ENCODE data around the gene SORBS1.

SORBS1 gene

DNA sequence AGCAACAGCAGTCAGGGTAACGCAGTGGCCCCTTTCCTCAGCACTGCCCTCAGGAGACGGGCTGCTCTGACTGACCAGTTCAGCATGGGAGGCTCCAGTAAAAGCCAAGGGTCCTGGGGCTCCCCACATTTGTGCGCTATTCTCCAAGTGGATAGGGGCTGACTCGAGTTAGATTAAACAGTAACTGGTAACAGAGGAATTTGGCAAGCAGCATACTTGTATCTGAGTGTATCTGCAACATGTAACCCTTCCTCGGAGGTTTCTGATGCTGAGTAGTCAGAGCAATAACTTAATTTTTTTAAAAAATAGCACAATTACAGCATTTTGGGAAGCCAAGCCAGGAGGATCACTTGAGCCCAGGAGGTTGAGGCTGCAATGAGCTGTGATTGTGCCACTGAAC is 22.8 kb downstream of the SORBS1 start:
- no peak for DNase-seq

DNA sequence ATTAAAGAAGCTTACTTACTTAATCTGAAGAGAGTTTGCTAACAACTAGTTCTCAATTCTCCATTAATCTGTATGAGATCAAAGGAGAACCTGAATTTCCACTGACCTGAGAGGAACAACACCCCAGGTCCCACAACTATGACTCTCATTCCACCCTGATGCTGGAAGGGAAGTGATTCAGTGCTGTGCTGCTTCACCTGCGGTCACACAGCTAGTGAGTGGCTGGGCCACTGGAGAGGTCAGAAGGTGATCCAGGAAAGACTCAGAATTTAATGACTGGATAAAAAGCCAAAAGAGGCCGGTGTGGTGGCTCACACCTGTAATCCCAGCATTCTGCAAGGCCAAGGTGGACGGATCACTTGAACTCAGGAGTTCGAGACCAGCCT is 23.6 kb downstream of the SORBS1 start:
- DNase-seq: no peak

DNA sequence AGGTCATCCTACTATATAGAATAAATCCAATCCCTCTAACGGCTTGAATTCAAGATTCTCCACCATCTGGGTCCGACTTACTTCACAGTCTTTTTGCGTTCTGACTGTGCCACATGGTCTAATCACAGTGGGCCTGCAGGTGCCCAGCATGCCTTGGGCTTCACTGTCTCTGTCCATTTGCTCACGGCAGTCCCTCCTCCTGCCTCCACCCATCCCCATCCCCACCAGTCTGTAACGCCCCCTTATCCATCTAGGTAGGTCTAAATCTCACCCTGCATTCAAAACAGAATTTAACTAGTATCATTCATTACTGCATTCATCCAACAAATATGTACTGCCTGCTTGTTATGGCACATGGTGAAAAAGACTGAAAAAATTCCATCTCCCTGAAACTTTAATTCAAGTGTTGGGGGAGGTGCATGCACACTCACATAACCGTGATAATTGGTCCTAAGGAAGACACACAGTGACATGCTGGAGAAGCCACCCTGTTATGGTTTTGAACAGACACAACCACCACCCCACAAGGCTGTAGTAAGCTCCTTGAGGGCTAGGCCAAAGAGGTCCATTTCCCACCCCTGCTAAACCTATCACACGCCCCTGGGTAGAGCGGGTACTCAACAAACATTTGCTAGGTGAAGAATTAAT is 24.2 kb downstream of the SORBS1 start:
- no peak for DNase-seq

DNA sequence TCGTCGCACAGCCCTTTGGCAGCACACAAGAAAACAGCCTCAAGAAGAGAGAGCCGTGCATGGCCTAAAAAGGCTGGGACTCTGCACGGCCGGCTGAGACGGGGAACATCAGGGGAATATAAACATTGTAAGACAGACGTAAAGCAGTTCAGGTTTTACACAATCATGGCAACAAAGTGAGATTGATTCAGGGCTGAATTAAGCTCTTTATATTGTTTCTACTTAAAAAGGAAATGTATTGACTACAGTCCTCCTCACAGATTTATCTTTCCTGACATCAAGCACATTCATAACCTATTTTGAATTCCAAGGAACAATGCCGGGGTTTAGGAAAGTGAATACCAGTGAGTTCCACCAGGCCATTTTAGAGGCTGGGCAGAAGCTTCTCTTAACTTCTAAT is 25.2 kb downstream of the SORBS1 start:
- peak; percentile 37 for DNase-seq

DNA sequence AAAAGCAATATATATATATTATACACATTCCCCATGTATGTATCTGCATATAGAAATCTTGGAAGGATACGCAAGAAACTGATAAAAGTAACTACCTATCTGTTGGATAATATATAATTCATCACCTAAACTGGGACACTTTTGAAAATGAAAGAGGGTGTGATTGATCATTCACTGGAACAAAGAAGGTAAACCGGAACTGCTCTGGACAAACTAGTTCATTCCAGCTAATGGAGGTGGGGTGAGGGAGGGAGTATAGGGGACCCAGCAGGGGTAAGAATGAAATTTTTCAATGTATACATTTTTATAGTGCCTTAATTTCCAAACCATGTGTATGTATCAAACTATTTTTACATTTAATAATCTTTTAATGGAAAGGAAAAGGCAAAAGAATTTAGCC is 25.6 kb downstream of the SORBS1 start:
- no peak for DNase-seq

DNA sequence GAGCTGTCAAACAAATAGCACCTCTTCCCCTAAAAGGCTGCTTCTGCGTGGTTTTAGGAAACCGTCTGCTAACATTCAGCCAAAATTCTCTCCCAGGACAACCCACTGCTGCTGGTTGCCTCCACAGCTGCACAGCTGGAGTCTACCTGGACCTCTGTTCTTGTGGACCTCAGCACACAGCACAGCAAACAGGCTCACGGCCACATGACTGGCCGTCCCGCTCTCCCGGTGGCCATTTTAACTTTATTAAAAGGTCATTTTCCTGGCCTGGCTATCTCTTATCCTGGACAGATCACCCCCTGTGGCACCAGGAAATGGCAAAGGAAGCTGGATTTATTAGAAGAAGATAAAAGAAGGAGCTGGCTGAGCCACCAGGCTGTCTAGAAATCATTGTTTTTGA is 27.6 kb downstream of the SORBS1 start:
- DNase-seq: no peak

DNA sequence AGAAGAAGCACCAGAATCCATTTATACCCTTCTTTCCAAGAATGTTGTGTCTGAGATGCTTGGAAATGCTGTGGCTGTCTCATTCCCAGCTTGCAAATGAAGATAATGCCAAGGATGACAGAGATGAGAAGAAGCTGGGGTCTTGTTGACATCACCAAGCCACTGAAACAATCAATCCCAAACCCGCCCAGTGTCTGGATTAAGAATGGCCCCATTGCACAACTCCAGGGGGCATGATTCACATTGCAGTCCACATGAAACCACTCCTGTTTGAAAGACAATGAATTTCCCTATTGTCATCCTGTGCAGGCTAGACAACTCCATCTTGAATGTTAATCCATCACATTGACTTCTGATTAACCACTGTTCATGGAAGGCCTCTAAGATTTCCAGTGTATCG is 28.6 kb downstream of the SORBS1 start:
- DNase-seq: no peak

DNA sequence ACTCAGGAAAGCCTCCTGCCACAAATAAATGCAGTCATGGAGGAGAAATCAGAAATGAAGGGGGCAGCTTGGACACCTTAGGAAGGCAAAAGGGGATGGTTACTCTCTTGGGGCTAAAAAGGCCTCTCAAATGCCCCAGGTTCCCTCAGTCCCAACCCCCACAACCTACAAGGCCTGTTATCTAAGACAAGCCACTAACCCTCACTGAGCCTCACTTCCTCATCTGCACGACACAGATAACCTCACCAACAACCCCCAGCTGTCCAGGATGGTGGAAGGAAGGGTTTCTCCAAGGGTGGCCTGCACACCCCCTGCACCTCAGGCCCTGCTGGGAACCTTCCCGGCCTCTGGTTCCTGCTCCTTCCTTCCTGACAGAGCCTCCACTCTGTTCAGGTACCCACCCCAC is 29.2 kb downstream of the SORBS1 start:
- no peak for DNase-seq

DNA sequence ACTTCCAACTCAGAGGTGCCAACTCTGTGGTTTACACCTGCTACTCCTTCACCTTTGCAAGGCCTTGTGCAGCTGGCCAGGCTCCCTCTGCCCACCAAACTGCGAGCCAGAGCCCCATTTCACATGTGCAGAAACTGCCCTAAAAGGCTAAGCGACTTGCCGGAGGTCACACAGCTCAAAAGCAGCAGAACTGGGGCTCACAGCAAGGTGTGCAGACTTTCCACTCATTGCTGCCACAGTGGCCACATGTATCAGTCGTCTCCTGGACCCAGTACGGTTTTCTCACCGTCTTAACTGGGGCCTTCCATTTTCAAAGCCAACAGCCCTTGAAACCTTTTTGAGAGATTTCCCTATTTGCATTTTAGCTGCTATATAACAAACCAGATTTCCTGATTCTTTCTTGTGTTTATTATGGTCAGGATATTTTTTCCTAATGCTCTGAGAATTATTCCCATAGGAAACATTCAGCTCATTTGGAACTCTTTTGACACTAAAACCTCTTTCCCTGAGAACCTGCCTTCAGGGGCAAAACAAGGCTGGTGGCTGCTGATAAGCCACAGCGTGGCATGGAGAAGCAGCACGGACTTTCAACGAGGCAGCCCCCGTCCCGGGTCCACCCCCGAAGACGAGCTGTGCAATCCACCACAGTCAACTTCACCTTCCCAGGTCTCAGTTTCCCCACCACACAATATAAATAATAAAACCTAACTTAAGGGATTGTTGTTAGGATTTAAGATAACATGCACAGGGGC is 29.9 kb downstream of the SORBS1 start:
- DNase-seq: no peak

DNA sequence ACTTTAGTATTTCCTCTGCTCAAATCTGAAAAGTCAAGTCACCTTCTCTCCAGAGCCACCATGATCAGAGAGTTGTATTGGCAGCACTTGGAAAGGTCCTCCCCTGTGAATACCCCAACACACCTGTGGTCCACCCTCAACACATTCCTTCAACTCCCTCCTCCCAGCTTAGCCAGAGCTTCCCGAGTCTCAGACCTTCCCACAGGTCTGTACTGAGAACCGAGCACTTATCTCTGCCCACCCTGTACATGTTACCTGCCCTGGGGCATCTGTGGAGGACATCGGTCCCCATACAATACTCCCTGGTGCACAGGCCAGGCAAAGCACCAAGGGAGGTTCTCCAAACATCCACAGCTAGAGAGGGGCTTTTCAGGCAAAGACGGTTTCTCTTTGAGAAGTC is 30.6 kb downstream of the SORBS1 start:
- no peak for DNase-seq

DNA sequence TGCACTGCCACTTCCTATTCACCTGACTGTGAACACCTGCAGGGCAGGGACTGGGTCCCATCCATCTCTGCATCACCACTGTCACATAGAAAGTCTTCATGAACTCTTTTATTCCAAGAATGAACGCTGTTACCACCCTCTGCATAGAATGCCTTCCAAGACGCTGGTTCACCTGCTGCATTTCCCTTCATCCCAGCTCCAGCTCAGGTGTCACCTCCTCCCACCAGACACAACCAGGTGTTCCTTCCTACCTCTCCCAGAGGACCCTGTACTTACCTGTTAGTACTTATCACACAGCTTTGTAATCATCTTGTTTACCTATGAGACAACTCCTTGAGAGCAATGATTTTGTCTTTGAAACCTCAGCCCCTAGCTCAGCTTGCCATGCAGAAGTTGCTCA is 31.1 kb downstream of the SORBS1 start:
- DNase-seq: no peak

DNA sequence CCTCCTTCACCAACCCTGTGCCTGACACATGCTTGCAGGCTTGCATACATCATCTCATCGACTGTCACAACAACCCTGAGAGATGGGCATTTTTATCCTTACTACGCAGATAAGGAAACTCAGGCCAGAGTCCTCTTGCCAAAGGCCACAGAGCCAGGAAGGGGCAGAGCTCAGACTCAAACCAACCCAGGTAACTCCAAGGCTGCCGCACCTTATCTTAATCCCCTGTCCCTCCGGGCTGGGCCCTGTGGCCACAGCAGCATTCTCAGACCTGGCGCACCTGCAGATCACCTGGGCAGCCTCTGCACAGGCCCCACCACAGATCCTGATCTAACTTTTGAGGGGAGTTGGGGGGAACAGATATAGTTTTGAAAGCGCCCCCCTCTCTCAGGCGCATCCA is 35.1 kb downstream of the SORBS1 start:
- no peak for DNase-seq

DNA sequence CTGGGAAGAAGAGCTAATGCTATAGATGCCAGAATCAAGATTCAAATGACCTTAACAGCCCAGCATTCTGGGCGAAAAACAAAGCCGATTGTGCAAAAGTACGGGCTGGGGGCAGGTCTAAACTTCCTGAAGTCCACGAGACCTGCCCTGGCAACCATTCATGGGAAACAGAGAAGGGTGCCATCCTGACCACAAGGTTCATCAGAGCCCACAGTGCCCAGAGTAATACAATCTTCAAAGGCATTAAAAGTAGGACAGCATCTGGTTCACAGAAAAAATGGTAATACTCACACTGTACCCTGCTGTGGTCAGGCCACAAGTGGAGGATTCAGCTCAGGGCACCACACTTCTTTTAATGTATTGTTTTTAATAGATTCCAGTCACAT is 36.1 kb downstream of the SORBS1 start:
- DNase-seq: no peak

DNA sequence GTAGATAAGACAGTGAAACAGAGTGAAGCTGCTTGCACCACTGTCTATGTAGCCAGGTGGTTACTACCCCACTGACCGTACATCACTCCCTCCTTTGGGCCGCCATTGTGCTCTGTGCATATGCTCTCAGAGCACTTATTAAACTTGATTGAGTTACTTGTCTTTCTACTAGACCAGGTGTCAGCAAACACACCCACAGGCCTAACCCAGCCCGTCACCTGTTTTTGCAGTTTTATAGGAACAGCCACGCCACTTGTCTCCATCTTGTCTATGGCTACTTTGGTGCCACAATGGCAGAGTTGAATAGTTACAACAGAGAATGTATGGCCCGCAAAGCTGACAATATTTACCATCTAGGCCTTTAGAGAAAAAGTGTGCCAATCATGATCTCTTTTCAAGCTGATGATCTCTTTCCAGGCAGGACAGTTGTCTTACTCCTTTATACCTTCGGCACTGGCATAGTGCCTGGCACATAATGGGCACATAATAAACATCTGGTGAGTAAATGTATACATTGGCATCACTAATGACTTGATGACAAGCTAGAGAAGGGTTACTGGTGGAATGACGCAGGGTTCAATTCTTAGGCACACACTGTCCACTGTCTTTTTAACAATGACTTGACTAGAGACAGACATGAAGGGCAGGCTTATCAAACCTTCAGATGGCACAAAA is 36.7 kb downstream of the SORBS1 start:
- no peak for DNase-seq

DNA sequence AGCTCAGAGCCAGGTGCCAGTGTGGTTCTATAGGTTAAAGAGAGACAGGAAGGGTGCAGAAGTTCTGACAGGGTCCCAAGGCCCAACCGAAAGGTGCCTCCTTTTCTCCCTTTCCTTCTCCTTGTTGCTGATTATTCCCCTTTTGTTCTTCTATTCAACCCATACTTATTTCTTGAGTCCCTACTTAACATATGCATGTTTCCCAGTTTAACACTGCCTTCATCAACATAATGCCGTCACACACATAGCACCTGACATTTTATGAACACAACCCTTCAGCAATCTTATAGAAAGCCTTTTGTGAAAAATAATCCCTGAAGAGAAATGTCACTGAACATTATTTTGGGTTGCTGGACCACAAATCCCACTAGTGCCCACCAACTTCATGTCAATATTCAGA is 39.1 kb downstream of the SORBS1 start:
- DNase-seq: no peak

DNA sequence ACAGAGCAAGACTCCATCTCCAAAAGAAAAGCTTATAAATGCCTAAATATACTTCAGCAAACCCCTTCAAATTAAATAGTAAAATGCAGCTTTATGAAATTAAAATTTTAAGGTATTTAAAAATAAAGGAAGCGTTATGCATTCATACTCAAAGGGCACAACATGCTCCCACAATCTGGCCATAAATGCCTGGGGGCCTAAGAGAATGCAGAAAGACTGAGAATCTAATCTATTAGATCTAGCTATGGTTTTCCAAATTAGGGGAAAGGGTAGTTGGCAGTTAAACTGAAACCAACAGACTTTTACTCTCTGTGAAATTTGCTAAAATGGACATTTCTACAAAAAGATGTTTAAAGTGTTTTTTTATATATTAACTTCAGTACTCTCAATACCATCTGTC is 40.6 kb downstream of the SORBS1 start:
- DNase-seq: no peak

DNA sequence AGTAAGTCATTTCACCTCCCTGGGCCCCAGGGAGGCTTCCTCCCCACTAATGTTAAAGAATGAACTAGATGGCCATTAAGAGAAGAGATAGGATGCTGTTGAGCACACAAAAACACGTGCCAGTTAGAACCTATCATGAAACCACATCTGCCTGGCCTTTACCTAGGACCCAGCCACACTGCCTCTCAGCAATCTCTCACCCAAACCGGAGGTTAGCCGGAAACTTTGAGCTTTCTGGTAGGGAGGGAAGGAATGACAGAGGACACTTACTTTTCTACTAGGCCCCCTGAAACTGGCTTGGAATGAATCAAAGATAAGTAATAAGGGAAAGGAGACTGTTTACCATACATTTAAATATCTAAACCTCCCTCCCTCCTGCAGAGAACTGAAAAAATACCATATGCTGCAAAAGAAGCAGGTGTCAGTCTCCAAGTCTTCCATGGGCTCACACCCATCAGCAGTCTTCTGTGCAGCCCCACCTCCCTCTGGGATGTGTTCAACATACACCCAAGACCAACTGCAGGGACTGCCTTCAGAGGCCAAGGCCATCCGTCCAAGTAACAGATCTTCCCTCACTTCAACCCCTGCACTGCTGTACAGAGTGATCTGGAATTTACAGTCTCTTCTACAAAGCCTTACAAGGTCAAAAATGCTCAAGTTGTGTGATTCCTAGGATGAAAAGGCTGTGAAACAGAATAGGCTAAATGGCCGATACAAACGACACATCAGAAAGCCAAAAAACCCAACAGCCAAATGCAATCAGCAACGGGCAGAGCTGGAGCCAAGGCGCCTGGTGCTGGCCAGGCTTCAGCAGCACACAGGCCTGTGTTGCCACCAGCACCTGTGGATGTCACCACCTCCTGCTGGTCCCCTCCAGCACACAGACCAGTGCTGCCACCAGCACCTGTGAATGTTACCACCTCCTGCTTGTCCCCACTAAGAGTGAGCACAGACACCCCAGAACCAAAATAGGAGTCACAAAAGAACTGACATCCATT is 42.4 kb downstream of the SORBS1 start:
- no peak for DNase-seq

DNA sequence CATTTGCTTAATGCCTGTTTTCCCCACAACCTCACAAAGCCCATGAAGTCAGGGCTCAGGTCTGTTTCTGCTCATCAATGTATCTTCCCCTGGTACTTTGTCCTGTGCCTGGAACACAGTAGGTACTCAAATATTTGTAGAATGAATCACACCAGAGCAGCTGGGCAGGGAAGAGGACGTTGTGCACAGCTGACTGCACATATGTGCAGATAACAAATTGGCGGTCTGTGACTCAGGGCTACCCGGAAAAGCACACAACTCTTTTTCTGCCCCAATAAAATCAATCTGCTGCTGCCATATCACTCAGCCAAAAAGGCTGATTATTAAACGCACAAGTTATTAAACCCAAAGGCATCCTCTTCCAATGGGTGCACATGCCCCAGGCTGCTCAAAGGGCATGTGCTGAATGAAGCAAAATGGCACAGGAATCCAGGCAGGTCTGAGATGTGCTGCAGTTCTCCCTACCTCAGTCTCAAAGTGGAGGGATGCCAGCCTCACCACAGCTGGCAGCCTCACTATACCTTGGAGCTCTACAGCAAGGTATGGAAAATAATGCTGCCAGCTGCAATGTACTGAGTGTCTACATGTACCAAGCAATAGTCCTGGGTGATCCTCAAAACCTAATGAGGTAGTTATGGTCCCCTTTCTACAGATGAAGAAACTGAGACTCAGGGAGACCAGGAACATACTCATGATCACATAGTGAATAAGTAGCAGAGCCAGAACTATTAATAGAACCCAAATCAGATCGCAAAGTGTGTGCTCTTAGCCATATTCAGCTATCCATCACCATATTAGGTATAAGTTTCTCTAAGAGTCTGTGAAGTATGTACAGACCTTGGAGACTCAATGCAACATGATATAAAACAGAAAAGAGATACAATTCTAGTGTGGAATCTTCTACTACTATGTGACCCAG is 43.4 kb downstream of the SORBS1 start:
- DNase-seq: no peak

DNA sequence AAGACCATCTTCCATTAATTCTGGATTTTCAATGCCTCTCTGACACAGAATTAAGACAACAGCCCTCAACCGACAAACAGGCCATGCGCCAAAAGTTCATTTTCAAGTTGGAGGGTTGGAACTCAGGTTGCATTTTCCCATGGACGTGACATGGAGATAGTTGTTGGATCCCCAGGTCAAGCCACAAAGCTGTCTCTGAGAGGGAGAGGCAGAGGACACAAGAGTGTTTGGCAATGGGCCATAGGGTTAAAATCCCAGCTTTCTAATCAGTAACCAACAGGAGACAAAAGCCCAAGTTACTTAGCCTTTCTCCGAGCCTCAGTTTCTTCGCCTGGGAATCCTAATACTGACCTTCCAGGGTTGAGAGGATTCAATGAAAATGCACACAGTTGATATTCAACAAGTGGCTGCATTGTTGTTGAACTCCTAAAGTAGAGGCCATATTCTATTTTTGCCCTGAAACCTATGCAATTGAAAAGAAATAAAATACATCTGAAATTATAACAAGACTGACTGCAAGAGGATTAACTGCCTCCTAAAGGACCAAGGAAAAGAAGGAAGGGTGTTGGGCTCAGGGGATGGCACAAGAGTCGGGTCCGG is 44.3 kb downstream of the SORBS1 start:
- no peak for DNase-seq

DNA sequence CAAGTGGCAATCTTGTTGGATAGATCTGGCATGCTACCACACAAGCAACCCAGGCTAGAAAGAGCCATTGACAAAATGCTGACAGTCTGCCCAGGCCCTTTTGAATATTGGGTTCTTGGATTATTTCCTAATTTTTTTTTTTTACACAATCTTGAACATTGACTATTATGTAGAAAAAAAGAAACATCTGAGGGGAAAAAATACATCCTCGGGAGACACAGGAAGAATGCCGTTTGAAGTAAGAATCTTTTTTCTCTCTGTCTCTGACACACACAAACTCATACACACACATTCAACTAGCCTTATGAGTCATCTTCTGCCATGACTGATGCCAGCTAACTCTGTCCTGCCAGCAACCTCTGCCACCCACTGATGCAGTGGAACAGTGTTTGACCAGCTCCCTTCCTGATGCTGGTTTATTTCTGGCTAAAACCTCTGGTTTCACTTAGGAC is 47.2 kb downstream of the SORBS1 start:
- no peak for DNase-seq

DNA sequence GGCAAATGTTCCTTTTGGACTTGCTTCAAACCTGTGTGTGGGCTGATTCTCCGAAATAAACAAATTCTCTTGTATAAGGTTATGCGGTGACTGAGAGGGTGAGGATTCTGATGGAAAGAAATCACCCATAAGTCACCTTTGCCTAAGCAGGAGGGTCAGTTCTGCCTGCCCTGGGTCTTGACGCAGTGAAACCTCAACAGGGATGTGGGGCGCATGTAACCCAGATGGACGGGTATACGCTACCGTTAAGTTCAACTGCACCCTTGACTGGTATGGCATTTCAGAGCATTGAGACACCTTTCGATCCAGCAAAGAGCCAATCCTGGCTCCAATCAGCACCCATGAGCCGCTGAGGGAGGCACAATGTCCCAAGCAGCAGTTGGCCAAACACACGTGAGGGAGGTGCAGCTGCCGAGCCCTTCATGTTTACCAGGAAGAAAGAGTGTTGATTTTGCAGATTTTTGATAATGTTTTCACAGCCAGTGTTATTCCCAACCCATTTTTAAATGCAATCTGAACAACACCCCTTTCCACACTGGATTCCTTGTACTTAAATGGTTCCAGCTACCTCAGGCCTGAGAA is 48.1 kb downstream of the SORBS1 start:
- no peak for DNase-seq

Data from right hindlimb (tissue), 1 donor.